HepG2 (cell line): Measurements from ENCODE around the gene TBC1D19. TPM values are rescaled to one million over a fixed set of nuclear protein-coding genes. Genes with fewer than 3 reads are reported as not detected.

Experiments used
- ATAC-seq: fragments of 200-7000 bp; cut with Tn5 transposase; 3 replicates; pipeline ENCODE4 v1.9.1; 2020; ENCODE audit warnings: mild to moderate bottlenecking, moderate library complexity
- BruUV-seq: library from RNA; stranded (reverse); fragments of 400-500 nt; replicated peaks from 2 replicates; lab custom pipeline; 2021; lab: Mats Ljungman, UMichigan
- CTCF ChIA-PET: fragments of 300-600 bp; formaldehyde crosslinking; extraction: SDS; loops from one replicate; lab custom pipeline; 2021; ENCODE audit warnings: low total read pairs, inconsistent platforms, low intra/inter-chr PET ratio; lab: Yijun Ruan, JAX
- POLR2A ChIA-PET: fragments of 350-600 bp; sonication (Branson Sonifier 250); formaldehyde crosslinking; loops from one replicate; lab custom pipeline; 2020; ENCODE audit warnings: antibody characterized with exemption, inconsistent platforms; lab: Yijun Ruan, JAX
- DNase-seq: peaks from one replicate; pipeline ENCODE4 v3.0.0-alpha.2; 2015; ENCODE audit warnings: low spot score
- FAIRE-seq: peaks from 3 replicates; lab custom pipeline; 2011; peaks lifted over from hg19 to GRCh38; lab: Jason Lieb, UNC
- H2AFZ ChIP-seq: one replicate; pipeline ENCODE4 v1.6.1; 2011; ENCODE audit warnings: low read length, inconsistent platforms
- H3K27ac ChIP-seq: fragments of 300-600 bp; 3 replicates; pipeline ENCODE4 v1.8.0; 2011; ENCODE audit warnings: mixed run types, mild to moderate bottlenecking, mixed read lengths, low read length, inconsistent platforms; ENCODE audit not compliant: insufficient read depth; ENCODE audit errors: extremely low read length
- H3K27me3 ChIP-seq, 2 experiments: fragments of 200-600 bp in 1 of 2; 2 replicates in 1 of 2; 3 replicates in 1 of 2; pipeline versions ENCODE4 v1.6.0 to v1.8.0; 2011; ENCODE audit warnings: low read length in 2 of 2, mild to moderate bottlenecking in 2 of 2, moderate library complexity in 2 of 2, inconsistent platforms in 1 of 2; ENCODE audit not compliant: insufficient read depth in 2 of 2, control insufficient read depth in 1 of 2
- H3K36me3 ChIP-seq, 2 experiments: fragments of 200-600 bp in 1 of 2; replicated peaks in 1 of 2; 2 replicates in 1 of 2; 3 replicates in 1 of 2; pipeline versions ENCODE4 v1.5.1 to v1.8.0; 2011; ENCODE audit warnings: low read length in 2 of 2, inconsistent platforms in 1 of 2; ENCODE audit not compliant: insufficient read depth in 2 of 2, control insufficient read depth in 1 of 2
- H3K4me1 ChIP-seq: 2 replicates; pipeline ENCODE4 v1.5.1; 2012; ENCODE audit warnings: low read length, inconsistent platforms; ENCODE audit not compliant: insufficient read depth
- H3K4me2 ChIP-seq: 2 replicates; pipeline ENCODE4 v1.6.0; 2011; ENCODE audit warnings: low read depth, low read length, inconsistent platforms
- H3K4me3 ChIP-seq, 3 experiments: fragments of 200-600 bp in 1 of 3; sonication (generic), shearing (Covaris generic) in 1 of 3; replicated peaks in 1 of 3; 2 replicates each; pipeline ENCODE4 v1.5.1; 2011 to 2016; ENCODE audit warnings: low read length in 3 of 3, inconsistent platforms in 2 of 3, low read depth in 2 of 3, mild to moderate bottlenecking in 2 of 3, control low read depth in 1 of 3, mixed read lengths in 1 of 3; ENCODE audit not compliant: insufficient read depth in 1 of 3
- H3K79me2 ChIP-seq: one replicate; pipeline ENCODE4 v1.6.1; 2011; ENCODE audit warnings: low read length, inconsistent platforms; ENCODE audit not compliant: insufficient read depth
- H3K9ac ChIP-seq: 2 replicates; pipeline ENCODE4 v1.6.0; 2011; ENCODE audit warnings: mild to moderate bottlenecking, low read depth, low read length, inconsistent platforms; ENCODE audit not compliant: insufficient read depth
- H3K9me3 ChIP-seq: 2 replicates; pipeline ENCODE4 v1.5.1; 2012; ENCODE audit warnings: mild to moderate bottlenecking, low read length
- H4K20me1 ChIP-seq: 2 replicates; pipeline ENCODE4 v1.6.0; 2011; ENCODE audit warnings: inconsistent platforms, mild to moderate bottlenecking, low read length, moderate library complexity; ENCODE audit not compliant: insufficient read depth
- KDM5B ChIP-seq: sonication (generic); formaldehyde crosslinking; IDR thresholded peaks from 2 replicates; pipeline ENCODE4 v1.4.0; 2020; ENCODE audit warnings: missing genetic modification reagents, mild to moderate bottlenecking, borderline replicate concordance
- NFYC ChIP-seq: IDR thresholded peaks from 2 replicates; pipeline ENCODE4 v1.6.1; 2016; ENCODE audit warnings: missing genetic modification reagents, missing compliant biosample characterization
- SP1 ChIP-seq, 2 experiments: fragments of 450-650 bp in 1 of 2; sonication (generic) in 1 of 2; formaldehyde crosslinking in 1 of 2; IDR thresholded peaks; 2 replicates each; pipeline versions ENCODE4 v1.4.0 to v1.6.1; 2016 to 2020; ENCODE audit warnings: missing genetic modification reagents in 1 of 2
- XBP1 ChIP-seq: sonication (generic); formaldehyde crosslinking; IDR thresholded peaks from 2 replicates; pipeline ENCODE4 v1.5.0; 2020; ENCODE audit warnings: missing genetic modification reagents
- ZNF225 ChIP-seq: sonication (generic); formaldehyde crosslinking; IDR thresholded peaks from 2 replicates; pipeline ENCODE4 v1.4.0; 2020; ENCODE audit warnings: mild to moderate bottlenecking, missing genetic modification reagents
- ZNF281 ChIP-seq: sonication (generic); formaldehyde crosslinking; IDR thresholded peaks from 2 replicates; pipeline ENCODE4 v1.4.0; 2020; ENCODE audit warnings: missing genetic modification reagents, borderline replicate concordance
- ZNF569 ChIP-seq: sonication (generic); formaldehyde crosslinking; IDR thresholded peaks from 2 replicates; pipeline ENCODE4 v1.5.0; 2020; ENCODE audit warnings: mild to moderate bottlenecking, missing genetic modification reagents, moderate library complexity, borderline replicate concordance
- ZNF704 ChIP-seq: sonication (generic); formaldehyde crosslinking; IDR thresholded peaks from 2 replicates; pipeline ENCODE4 v1.8.1; 2023; ENCODE audit warnings: mild to moderate bottlenecking, inconsistent platforms, moderate library complexity, missing genetic modification reagents, borderline replicate concordance
- WGBS: methylation state at CpG from one replicate; pipeline ENCODE4 v1.1.6; 2017; ENCODE audit warnings: low lambda C conversion rate; 5-methylcytosine and 5-hydroxymethylcytosine counted together
- in situ Hi-C: cut with HindIII; loops from 2 replicates; pipeline ENCODE4 v1.10.0; 2017; ENCODE audit warnings: low pct_unique_long_range_greater_than_20kb; ENCODE audit not compliant: extremely low pct_ligation_motif_present
- intact Hi-C: fragments of 100-400 bp; cut with micrococcal nuclease; formaldehyde crosslinking; loops from one replicate; pipeline ENCODE4 v1.10.0; 2022; ENCODE audit not compliant: unreplicated experiment
- polyA plus RNA-seq, 8 experiments: library from polyadenylated mRNA; depleted of rRNA in 3 of 8; stranded (reverse) in 7 of 8; unstranded in 1 of 8; fragments of >200 nt; fragmentation: Illumina TruSeq in 4 of 8; extraction: Trizol in 4 of 8; gene quantifications; 2 replicates each; pipeline versions ENCODE4 v1.2.1 to v1.2.3, GENCODE V29; 2011 to 2016; ENCODE audit warnings: low read depth in 4 of 8, missing spikeins in 1 of 8, mixed read lengths in 1 of 8; ENCODE audit not compliant: insufficient read depth in 1 of 8
- total RNA-seq, 5 experiments: library from RNA; depleted of rRNA; stranded (reverse); fragments of >200 nt; fragmentation: Illumina TruSeq; extraction: Trizol; gene quantifications; 2 replicates each; pipeline ENCODE4 v1.2.3, GENCODE V29; 2016; ENCODE audit warnings: low read depth in 1 of 5

Gene TBC1D19
- total and polyA plus RNA-seq, 2 of the 13 experiments (the other 11 are each of a cell fraction or from before 2014, with no cell fraction given), result 1.6 to 3.5 TPM

GRCh38 chr4:26729547-26729946 is 145.7 kb downstream of the TBC1D19 start:
- TF ChIP-seq XBP1, result no peak
- TF ChIP-seq ZNF704, result no peak
- TF ChIP-seq ZNF225 (CRISPR knock-in tag), result no peak
- no peak for TF ChIP-seq KDM5B (CRISPR knock-in tag)
- TF ChIP-seq SP1 (IDR thresholded peaks at IDR 0.05), result no peak
- no peak for TF ChIP-seq SP1 (CRISPR knock-in tag; IDR thresholded peaks at IDR 0.05)
- no peak for TF ChIP-seq NFYC
- TF ChIP-seq ZNF569, result no peak
- TF ChIP-seq ZNF281 (CRISPR knock-in tag), result no peak
- H3K27me3 ChIP-seq, result no peaks in the 10 kb centered on the region
- no peaks in the 10 kb centered on the region for H3K79me2 ChIP-seq
- no peaks in the 10 kb centered on the region for H4K20me1 ChIP-seq
- intact Hi-C loops, result loop anchor here (10.0 kb wide), 1 partner anchor 285 kb away; no protein-coding TSS in a partner anchor
- ChIA-PET CTCF (no interaction called here), POLR2A (no interaction called here)
- in situ Hi-C loops, result loop anchor here (10.0 kb wide), 1 partner anchor 265 kb away; no protein-coding TSS in a partner anchor
- no peak overlapping the region for H3K27ac ChIP-seq
- 3% methylated on average over 1 of the region's 1 CpG for WGBS
- no peak overlapping the region for H2AFZ ChIP-seq
- no TSS peak for BruUV-seq
- DNase-seq (no peak), FAIRE-seq (no peak), ATAC-seq (peak; percentile 48; the same call in 2 of the 3 replicates)
- no peak overlapping the region for H3K4me2 ChIP-seq
- H3K4me3 ChIP-seq, result no peak overlapping the region
- H3K36me3 ChIP-seq, result no peaks in the 10 kb centered on the region
- H3K4me1 ChIP-seq, result peaks cover 13% of the 10 kb centered on the region
- H3K9me3 ChIP-seq, result no peaks in the 10 kb centered on the region
- no peak overlapping the region for H3K9ac ChIP-seq
